HG02840 (cell line): ENCODE results near the gene HADHB.
"Not testable (repeated sequence)": the region's sequence is repeated elsewhere in the genome, so short reads cannot be mapped to it uniquely, and the experiment has no call there.

Experiments
- ATAC-seq: cut with Tn5 transposase; IDR thresholded peaks from one replicate; pipeline ENCODE4 v1.9.1; 2021; ENCODE audit warnings: mild to moderate bottlenecking, moderate library complexity, moderate number of reproducible peaks; ENCODE audit not compliant: unreplicated experiment, low FRiP score

The HADHB gene

GRCh38 chr2:26325851-26326250 lies 81.1 kb downstream of the HADHB start:
- no peak for ATAC-seq

GRCh38 chr2:26326514-26326913 lies 81.8 kb downstream of the HADHB start:
- ATAC-seq = no peak

- ATAC-seq = no peak
Measured at GRCh38 chr2:26327291-26328272, 82.8 kb downstream of the HADHB start.

- not testable (repeated sequence) for ATAC-seq
Measured at GRCh38 chr2:26329083-26329482, 84.3 kb downstream of the HADHB start.

- ATAC-seq = no peak
Measured at GRCh38 chr2:26330114-26330549, 85.4 kb downstream of the HADHB start.

- no peak for ATAC-seq
Measured at GRCh38 chr2:26330604-26331003, 85.9 kb downstream of the HADHB start.

- not testable (repeated sequence) for ATAC-seq
Measured at GRCh38 chr2:26331321-26331720, 86.6 kb downstream of the HADHB start.

- no peak for ATAC-seq
Measured at GRCh38 chr2:26333293-26333692, 88.6 kb downstream of the HADHB start.

GRCh38 chr2:26335231-26335630 lies 90.5 kb downstream of the HADHB start:
- ATAC-seq = no peak

GRCh38 chr2:26336719-26337118 lies 92.0 kb downstream of the HADHB start:
- ATAC-seq = no peak

- ATAC-seq = no peak
Measured at GRCh38 chr2:26337298-26337697, 92.6 kb downstream of the HADHB start.
